T-helper 1 cell treated with Interleukin-12 subunit alpha and Interleukin-12 subunit beta and Interleukin-4 antibody, amounts not matched to agents 30 ng/mL and 1 ng/mL, for 36 hours (primary cell): ENCODE results near the gene AMER1. TPM values are rescaled to one million over a fixed set of nuclear protein-coding genes. Genes with fewer than 3 reads are reported as not detected.

Experiments
- intact Hi-C: fragments of 100-400 bp; cut with micrococcal nuclease; formaldehyde crosslinking; loops from one replicate; pipeline ENCODE4 v1.15.1; 2024
- total RNA-seq: library from RNA; stranded (reverse); gene quantifications from 2 replicates; pipeline ENCODE4 v1.2.3, GENCODE V29; 2022

Gene AMER1
- total RNA-seq, 1 donor from 2014 or later = 6.5 TPM

GRCh38 chrX:64186974-64187761, 18.3 kb downstream of the AMER1 start:
- intact Hi-C loops = no loop called here

GRCh38 chrX:64184396-64184795, 21.1 kb downstream of the AMER1 start:
- intact Hi-C loops = no loop called here

GRCh38 chrX:64182208-64182607, 23.3 kb downstream of the AMER1 start:
- intact Hi-C loops = no loop called here

GRCh38 chrX:64176876-64177275, 28.6 kb downstream of the AMER1 start:
- intact Hi-C loops = no loop called here

DNA sequence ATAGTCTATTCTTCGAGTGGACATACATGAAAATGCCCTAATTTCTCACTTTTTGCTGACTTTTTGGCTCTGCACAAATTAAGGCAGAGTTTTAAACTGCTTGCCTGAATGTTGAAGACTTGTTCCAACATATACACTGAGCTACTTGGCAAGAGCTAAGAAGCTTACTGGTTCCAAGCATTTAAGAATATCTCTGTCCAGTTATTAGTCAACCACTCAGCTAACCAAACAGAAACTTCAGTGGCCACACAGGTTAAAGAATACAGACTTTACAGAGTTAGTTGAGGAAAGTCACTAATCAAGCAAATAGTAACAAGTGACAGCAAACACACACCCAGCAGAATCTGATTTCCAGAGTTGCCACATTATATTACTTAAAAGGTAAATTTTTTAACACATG, 35.5 kb downstream of the AMER1 start:
- intact Hi-C loops = no loop called here

DNA sequence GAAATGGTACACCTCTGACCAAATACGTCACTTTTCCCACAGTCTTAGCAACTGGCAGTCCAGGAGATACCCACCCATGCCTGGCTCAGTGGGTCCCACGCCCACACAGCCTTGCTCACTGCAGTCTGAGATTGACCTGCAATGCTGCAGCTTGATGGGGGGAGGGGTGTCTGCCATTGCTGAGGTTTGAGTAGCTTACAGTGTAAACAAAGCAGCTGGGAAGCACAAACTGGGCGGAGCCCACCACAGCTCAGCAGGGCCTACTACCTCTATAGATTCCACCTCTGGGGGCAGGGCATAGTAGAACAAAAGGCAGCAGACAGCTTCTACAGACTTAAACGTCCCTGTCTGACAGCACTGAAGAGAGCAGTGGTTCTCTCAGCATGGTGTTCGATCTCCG, 52.7 kb downstream of the AMER1 start:
- intact Hi-C loops = no loop called here

GRCh38 chrX:64151911-64152310, 53.6 kb downstream of the AMER1 start:
- intact Hi-C loops = no loop called here

DNA sequence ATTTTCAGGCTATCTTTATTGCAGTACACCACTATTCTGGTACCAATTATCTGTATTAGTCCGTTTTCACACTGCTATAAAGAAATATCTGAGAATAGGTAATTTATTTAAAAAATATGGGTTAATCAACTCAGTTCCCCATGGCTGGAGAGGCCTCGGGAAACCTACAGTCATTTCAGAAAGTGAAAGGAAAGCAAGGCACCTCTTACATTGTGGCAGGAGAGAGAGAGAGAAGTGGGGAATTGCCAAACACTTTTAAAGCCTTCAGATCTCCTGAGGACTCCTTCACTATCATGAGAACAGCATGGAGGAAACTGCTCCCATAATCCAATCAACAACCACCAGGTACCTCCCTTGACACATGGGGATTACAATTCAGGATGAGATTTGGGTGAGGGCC, 54.7 kb downstream of the AMER1 start:
- intact Hi-C loops = no loop called here

Other genes with a start within 250 kb of the AMER1 start
- gene ASB12, start 24.9 kb upstream of the AMER1 start, total RNA-seq = not detected in 2 replicates
- gene MTMR8, start 189.7 kb upstream of the AMER1 start, total RNA-seq = 5.1 and 6.6 TPM in 2 replicates